Pulmonary artery endothelial cell (primary cell): ENCODE results near the gene CALY. TPM values are rescaled to one million over a fixed set of nuclear protein-coding genes. Genes with fewer than 3 reads are reported as not detected.

ENCODE experiments used
- DNase-seq: peaks from one replicate; pipeline ENCODE4 v3.0.0-alpha.2; 2011; ENCODE audit warnings: low read depth, low spot score
- total RNA-seq: library from RNA; depleted of rRNA; stranded (reverse); fragments of >200 nt; gene quantifications from 2 replicates; pipeline ENCODE4 v1.2.3, GENCODE V29; 2014

Gene CALY
- total RNA-seq, 1 donor from 2014 or later = not detected

- DNase-seq = no peak
These were observed 30.1 kb upstream of the CALY start for GRCh38 chr10:133366751-133367150.

GRCh38 chr10:133366130-133366478, 29.4 kb upstream of the CALY start:
- DNase-seq = no peak

- no peak for DNase-seq
These were observed 28.9 kb upstream of the CALY start for GRCh38 chr10:133365461-133366129.

- no peak for DNase-seq
These were observed 28.1 kb upstream of the CALY start for GRCh38 chr10:133364645-133365431.

GRCh38 chr10:133362846-133363245, 26.1 kb upstream of the CALY start:
- no peak for DNase-seq

- no peak for DNase-seq
These were observed 25.2 kb upstream of the CALY start for GRCh38 chr10:133361773-133362441.

- DNase-seq = no peak
These were observed 24.5 kb upstream of the CALY start for GRCh38 chr10:133361227-133361626.

- no peak for DNase-seq
These were observed 23.4 kb upstream of the CALY start for GRCh38 chr10:133359972-133360610.

- no peak for DNase-seq
These were observed 22.9 kb upstream of the CALY start for GRCh38 chr10:133359554-133359971.

GRCh38 chr10:133358925-133359310, 22.2 kb upstream of the CALY start:
- no peak for DNase-seq

GRCh38 chr10:133358162-133358924, 21.6 kb upstream of the CALY start:
- DNase-seq = no peak

GRCh38 chr10:133357285-133358161, 20.8 kb upstream of the CALY start, which contains the start of gene FUOM:
Gene FUOM (minus strand): TSS chr10:133358019. CDS start chr10:133358007, 12 bp downstream.
- no peak for DNase-seq

GRCh38 chr10:133356549-133357284, 20.0 kb upstream of the CALY start:
- DNase-seq = no peak

- DNase-seq = no peak
These were observed 19.3 kb upstream of the CALY start for GRCh38 chr10:133355991-133356390.

- DNase-seq = no peak
These were observed 18.6 kb upstream of the CALY start for GRCh38 chr10:133355266-133355665.

GRCh38 chr10:133354672-133355240, 18.1 kb upstream of the CALY start:
- DNase-seq = no peak

- DNase-seq = no peak
These were observed 17.4 kb upstream of the CALY start for GRCh38 chr10:133353988-133354605.

- DNase-seq = no peak
These were observed 16.7 kb upstream of the CALY start for GRCh38 chr10:133353202-133353959.
